Breast epithelium (tissue), 4 donors: ENCODE results near the gene BPGM. TPM values are rescaled to one million over a fixed set of nuclear protein-coding genes. Genes with fewer than 3 reads are reported as not detected.
"Not testable (repeated sequence)": the region's sequence is repeated elsewhere in the genome, so short reads cannot be mapped to it uniquely, and the experiment has no call there.

Experiments
- DNase-seq, 2 donors: peaks; one replicate each; pipeline ENCODE4 v3.0.0-alpha.2; 2019; ENCODE audit warnings: low spot score in 2 of 2
- H3K27ac ChIP-seq, 2 donors: fragments of 200-600 bp; sonication (generic) in 1 of 2; one replicate each; pipeline ENCODE4 v1.5.1; 2016 to 2019; ENCODE audit warnings: mild to moderate bottlenecking in 1 of 2
- H3K27me3 ChIP-seq, 2 donors: fragments of 200-600 bp; sonication (generic) in 1 of 2; one replicate each; pipeline versions ENCODE4 v1.5.1 to v1.6.0; 2017 to 2019; ENCODE audit warnings: control low read depth in 1 of 2, mild to moderate bottlenecking in 1 of 2
- H3K36me3 ChIP-seq: fragments of 200-600 bp; one replicate; pipeline ENCODE4 v1.5.1; 2019
- H3K4me1 ChIP-seq, 2 donors: fragments of 200-600 bp; sonication (generic); one replicate each; pipeline ENCODE4 v1.5.1; 2016 to 2019; ENCODE audit warnings: control low read depth in 1 of 2
- H3K4me3 ChIP-seq, 3 donors: fragments of 200-600 bp; sonication (generic); 1 replicate in 2 of 3; 2 replicates in 1 of 3; pipeline ENCODE4 v1.5.1; 2016 to 2019; ENCODE audit warnings: mild to moderate bottlenecking in 3 of 3, moderate library complexity in 2 of 3
- H3K9me3 ChIP-seq, 2 donors: fragments of 200-600 bp; sonication (generic) in 1 of 2; one replicate each; pipeline ENCODE4 v1.5.1; 2016 to 2019; ENCODE audit warnings: control low read depth in 1 of 2
- POLR2A ChIP-seq: fragments of 450-650 bp; IDR thresholded peaks from one replicate; pipeline ENCODE4 v1.6.1; 2016; ENCODE audit warnings: antibody characterized with exemption, mild to moderate bottlenecking, moderate library complexity
- POLR2AphosphoS5 ChIP-seq, 3 donors: sonication (generic); formaldehyde crosslinking; IDR thresholded peaks; one replicate each; pipeline ENCODE4 v1.6.1; 2017; ENCODE audit warnings: antibody characterized with exemption in 3 of 3
- intact Hi-C: fragments of 100-400 bp; cut with DNase I; formaldehyde crosslinking; loops from one replicate; pipeline ENCODE4 v1.15.1; 2023; ENCODE audit warnings: low total_unique reads
- total RNA-seq, 3 donors: library from RNA; depleted of rRNA; stranded (reverse); fragments of >200 nt; gene quantifications; one replicate each; pipeline ENCODE4 v1.1.0, GENCODE V29; 2016
- TF ChIP-seq, protein P1 (sequence below), 3 donors: fragments of 450-650 bp; IDR thresholded peaks; one replicate each; pipeline ENCODE4 v1.5.1; 2016 to 2017; ENCODE audit warnings: antibody characterized with exemption in 3 of 3, mild to moderate bottlenecking in 3 of 3, moderate library complexity in 3 of 3

The BPGM gene
- total RNA-seq, 3 donors from 2014 or later = 12.3 to 18.7 (median 16.4) TPM

DNA sequence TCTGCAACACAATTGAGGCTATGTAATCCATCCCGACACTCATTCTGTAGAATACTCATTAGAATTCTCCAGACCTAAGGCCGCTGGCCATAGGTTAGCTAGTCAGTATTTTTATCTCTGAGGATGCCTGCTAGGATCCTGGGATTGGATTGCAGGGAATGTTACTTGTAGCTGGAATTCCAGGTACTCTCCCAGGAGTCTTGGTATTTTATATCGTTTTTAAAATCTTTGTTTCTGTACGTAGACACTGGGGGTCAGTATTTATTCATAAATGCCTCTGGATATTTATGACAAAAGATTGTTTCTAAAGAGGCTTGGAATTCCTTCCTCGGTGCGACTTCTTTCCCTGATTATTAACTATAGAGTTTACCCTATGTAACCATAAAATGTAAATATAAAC, 40.1 kb downstream of the BPGM start:
- intact Hi-C loops = no loop called here
- TF ChIP-seq, protein P1, sequence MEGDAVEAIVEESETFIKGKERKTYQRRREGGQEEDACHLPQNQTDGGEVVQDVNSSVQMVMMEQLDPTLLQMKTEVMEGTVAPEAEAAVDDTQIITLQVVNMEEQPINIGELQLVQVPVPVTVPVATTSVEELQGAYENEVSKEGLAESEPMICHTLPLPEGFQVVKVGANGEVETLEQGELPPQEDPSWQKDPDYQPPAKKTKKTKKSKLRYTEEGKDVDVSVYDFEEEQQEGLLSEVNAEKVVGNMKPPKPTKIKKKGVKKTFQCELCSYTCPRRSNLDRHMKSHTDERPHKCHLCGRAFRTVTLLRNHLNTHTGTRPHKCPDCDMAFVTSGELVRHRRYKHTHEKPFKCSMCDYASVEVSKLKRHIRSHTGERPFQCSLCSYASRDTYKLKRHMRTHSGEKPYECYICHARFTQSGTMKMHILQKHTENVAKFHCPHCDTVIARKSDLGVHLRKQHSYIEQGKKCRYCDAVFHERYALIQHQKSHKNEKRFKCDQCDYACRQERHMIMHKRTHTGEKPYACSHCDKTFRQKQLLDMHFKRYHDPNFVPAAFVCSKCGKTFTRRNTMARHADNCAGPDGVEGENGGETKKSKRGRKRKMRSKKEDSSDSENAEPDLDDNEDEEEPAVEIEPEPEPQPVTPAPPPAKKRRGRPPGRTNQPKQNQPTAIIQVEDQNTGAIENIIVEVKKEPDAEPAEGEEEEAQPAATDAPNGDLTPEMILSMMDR (IDR thresholded peaks at IDR 0.05) = peak in 1 of 3 donors; percentile 28
- TF ChIP-seq POLR2A (no peak), POLR2AphosphoS5 (IDR thresholded peaks at IDR 0.05) (no peak)
- H3K36me3 ChIP-seq = no peaks in the 10 kb centered on the region
- peaks cover 6 to 7% of the 10 kb centered on the region in 2 donors for H3K4me1 ChIP-seq
- no peak for DNase-seq
- H3K27me3 ChIP-seq = no peaks in the 10 kb centered on the region
- no peak overlapping the region for H3K27ac ChIP-seq
- no peak overlapping the region for H3K4me3 ChIP-seq
- no peaks in the 10 kb centered on the region for H3K9me3 ChIP-seq

DNA sequence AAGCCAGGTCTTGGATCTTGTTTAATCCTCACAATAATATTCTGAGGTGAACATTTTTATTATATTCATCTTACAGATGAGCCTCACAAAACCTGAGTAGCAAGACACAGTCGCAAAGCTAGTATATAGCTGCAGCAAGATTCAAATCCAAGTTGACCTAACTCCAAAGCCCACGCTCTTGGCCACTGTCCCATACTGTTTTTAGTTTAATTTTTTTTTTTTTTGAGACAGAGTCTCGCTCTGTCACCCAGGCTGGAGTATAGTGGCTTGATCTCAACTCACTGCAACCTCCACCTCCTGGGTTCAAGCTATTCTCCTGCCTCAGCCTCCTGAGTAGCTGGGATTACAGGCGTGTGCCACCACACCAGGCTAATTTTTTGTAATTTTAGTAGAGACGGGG, 42.9 kb downstream of the BPGM start:
- intact Hi-C loops, H3K36me3 ChIP-seq, DNase-seq, H3K9me3 ChIP-seq, H3K27me3 ChIP-seq: not testable (repeated sequence)
- H3K4me1 ChIP-seq = peaks cover 10 to 12% of the 10 kb centered on the region in 2 donors
- peak overlapping the region; percentile 62 to 93 for H3K27ac ChIP-seq
- H3K4me3 ChIP-seq = peak overlapping the region; percentile 31 to 61 (median 44)

DNA sequence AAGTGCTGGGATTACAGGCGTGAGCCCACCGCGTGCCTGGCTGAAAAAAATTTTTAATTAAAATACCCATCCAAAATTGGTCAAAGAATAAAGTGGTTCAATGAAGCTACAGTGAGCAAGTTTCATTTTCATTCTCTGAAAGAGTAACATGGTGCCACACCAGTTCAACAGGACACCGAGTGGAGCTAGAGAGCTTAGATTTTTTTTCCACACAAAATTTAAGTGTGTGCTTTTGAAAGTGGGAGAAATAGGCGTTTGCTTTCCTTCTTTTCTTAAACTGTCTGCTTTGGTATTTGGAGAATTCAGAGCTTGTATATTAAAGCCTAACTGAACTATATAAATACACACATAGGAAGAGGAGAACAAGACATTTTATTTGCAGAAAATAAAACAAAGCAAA, 43.4 kb downstream of the BPGM start:
- H3K36me3 ChIP-seq = no peaks in the 10 kb centered on the region
- H3K4me1 ChIP-seq = peaks cover 10 to 12% of the 10 kb centered on the region in 2 donors
- intact Hi-C loops = no loop called here
- peak overlapping the region; percentile 62 to 93 for H3K27ac ChIP-seq
- TF ChIP-seq POLR2A = no peak
- TF ChIP-seq POLR2AphosphoS5 (IDR thresholded peaks at IDR 0.05) = peak in 2 of 3 donors; percentile 24 to 31
- TF ChIP-seq, protein P1 (IDR thresholded peaks at IDR 0.05) = peak in 2 of 3 donors; percentile 42 to 50
- H3K27me3 ChIP-seq = no peaks in the 10 kb centered on the region
- no peaks in the 10 kb centered on the region for H3K9me3 ChIP-seq
- no peak for DNase-seq
- peak overlapping the region; percentile 31 to 61 (median 44) for H3K4me3 ChIP-seq

DNA sequence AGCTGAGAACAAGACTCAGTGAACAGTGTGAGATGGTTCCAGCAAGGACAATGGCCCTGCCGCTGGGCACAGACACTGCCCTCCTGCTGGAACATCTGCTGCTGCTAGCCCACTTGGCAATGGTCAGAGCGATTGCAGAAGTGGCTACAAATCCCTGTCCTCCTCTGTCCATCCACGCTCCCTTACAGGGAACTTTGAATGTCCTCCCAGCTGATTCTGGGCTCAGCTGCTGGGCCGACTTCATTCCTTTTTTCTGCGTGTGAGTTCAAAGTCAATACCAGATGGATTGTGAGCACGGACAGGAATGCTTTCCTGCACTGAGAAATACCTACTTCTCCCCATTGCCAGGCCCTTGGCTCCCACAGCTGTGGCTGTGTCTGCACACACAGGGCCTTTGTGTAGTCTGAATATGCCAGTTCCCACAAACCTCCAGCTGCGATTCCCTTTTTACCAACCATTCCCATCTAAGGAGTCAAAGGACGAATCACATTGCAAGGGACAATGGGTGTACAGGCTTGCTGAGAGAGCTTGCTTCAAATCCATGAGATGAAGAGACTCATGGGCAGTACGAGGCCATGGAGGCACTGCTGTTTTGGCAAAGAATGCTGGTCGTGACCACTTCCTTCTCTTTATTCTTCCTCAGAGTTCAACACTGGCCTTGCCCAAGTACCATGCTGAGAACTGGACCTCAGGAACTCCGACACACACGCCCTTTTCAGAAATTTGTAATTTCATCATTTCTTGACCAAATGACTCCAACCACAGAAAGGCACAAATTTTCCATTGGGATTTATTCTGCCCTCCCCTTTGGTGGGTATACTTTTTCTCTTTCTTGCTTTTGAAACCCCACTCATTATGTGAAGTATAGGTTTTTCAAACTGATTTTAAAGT, 44.2 kb downstream of the BPGM start:
- DNase-seq = peak in 1 of 2 donors; percentile 71
- intact Hi-C loops = no loop called here
- Histone ChIP-seq H3K27me3 (no peaks in the 10 kb centered on the region), H3K4me1 (peaks cover 10 to 12% of the 10 kb centered on the region in 2 donors), H3K4me3 (no peak overlapping the region), H3K9me3 (no peaks in the 10 kb centered on the region), H3K36me3 (no peaks in the 10 kb centered on the region), H3K27ac (peak overlapping the region; percentile 62 to 93)
- TF ChIP-seq, protein P1 (IDR thresholded peaks at IDR 0.05) = no peak
- TF ChIP-seq POLR2A = no peak
- no peak for TF ChIP-seq POLR2AphosphoS5 (IDR thresholded peaks at IDR 0.05)

DNA sequence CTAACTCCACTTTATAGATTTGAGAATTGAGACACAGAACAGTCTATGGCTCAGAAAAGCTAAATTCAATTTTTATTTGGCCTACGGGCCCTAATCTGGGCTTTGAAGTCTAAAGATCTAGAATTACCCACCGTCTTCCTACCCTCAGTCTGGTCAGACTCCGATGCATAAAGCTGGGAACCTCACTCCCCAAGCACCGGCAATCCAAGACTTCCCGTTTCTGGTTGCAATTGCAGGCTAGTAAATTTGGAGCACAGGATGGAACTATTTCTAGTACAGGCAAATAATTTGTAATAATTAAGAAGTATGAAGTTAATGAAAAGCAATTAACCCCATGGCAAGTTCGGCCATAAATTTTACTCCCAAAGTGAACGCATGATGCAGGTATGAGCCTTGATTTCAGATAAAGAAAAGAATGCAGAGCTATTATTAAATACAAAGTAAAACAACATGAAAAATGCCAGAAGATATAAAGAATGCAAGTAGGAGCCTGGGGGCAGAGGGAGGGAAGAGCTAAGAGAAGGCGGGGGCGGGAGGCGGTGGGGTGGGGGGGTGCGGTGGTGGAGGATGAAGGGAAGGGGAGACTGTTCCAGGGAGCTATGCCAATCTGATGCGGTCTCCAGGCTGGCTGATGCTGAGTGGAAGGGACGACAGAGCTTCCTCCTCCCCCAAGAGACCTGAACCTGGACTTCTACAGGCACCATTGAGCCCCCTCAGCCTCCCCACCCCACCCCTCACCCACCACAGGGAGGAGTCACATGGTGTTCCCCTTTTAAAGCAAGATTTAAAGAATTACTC, 45.1 kb downstream of the BPGM start:
- no peaks in the 10 kb centered on the region for H3K36me3 ChIP-seq
- peak overlapping the region; percentile 62 to 93 for H3K27ac ChIP-seq
- peaks cover 10 to 12% of the 10 kb centered on the region in 2 donors for H3K4me1 ChIP-seq
- no peaks in the 10 kb centered on the region for H3K9me3 ChIP-seq
- no peaks in the 10 kb centered on the region for H3K27me3 ChIP-seq
- H3K4me3 ChIP-seq = peak overlapping the region in 1 of 3 donors; percentile 35
- DNase-seq = peak in 1 of 2 donors; percentile 68
- TF ChIP-seq POLR2A (no peak), POLR2AphosphoS5 (IDR thresholded peaks at IDR 0.05) (no peak)
- TF ChIP-seq, protein P1 (IDR thresholded peaks at IDR 0.05) = no peak
- intact Hi-C loops = no loop called here
